HPDE6-E6E7 (cell line): ENCODE measurements around the gene PIGZ.

Source experiments
- DNase-seq: peaks from one replicate; pipeline ENCODE4 v3.0.0; 2011; ENCODE audit warnings: missing footprints; ENCODE audit errors: extremely low spot score

Gene PIGZ

GRCh38 chr3:196968233-196969133 is at the start of gene PIGZ:
Gene PIGZ (minus strand): TSS chr3:196968833. CDS start chr3:196952031, 16,802 bp downstream.
- DNase-seq = no peak

GRCh38 chr3:197017003-197017402 is 48.4 kb upstream of the PIGZ start:
- no peak for DNase-seq

GRCh38 chr3:197015790-197016736 is 47.4 kb upstream of the PIGZ start:
- no peak for DNase-seq

- no peak for DNase-seq
These were observed 46.4 kb upstream of the PIGZ start for GRCh38 chr3:197014942-197015575.

- DNase-seq = no peak
These were observed 45.4 kb upstream of the PIGZ start for GRCh38 chr3:197014024-197014423.

GRCh38 chr3:197012540-197012883 is 43.9 kb upstream of the PIGZ start:
- DNase-seq = no peak

- DNase-seq = no peak
These were observed 43.3 kb upstream of the PIGZ start for GRCh38 chr3:197011780-197012539.

- no peak for DNase-seq
These were observed 42.1 kb upstream of the PIGZ start for GRCh38 chr3:197010556-197011351.

GRCh38 chr3:197009532-197010019 is 40.9 kb upstream of the PIGZ start:
- DNase-seq = no peak

GRCh38 chr3:197008436-197009209 is 40.0 kb upstream of the PIGZ start:
- no peak for DNase-seq

GRCh38 chr3:197007953-197008352 is 39.3 kb upstream of the PIGZ start:
- DNase-seq = no peak

GRCh38 chr3:197007296-197007940 is 38.8 kb upstream of the PIGZ start:
- no peak for DNase-seq

- no peak for DNase-seq
These were observed 38.2 kb upstream of the PIGZ start for GRCh38 chr3:197006860-197007259.

GRCh38 chr3:197006446-197006845 is 37.8 kb upstream of the PIGZ start:
- no peak for DNase-seq

GRCh38 chr3:197003461-197004385 is 35.1 kb upstream of the PIGZ start:
- DNase-seq = no peak

GRCh38 chr3:197002701-197003454 is 34.2 kb upstream of the PIGZ start:
- DNase-seq = peak; percentile 92
